ENCODE measurements around the gene EAF1. TPM values are rescaled to one million over a fixed set of nuclear protein-coding genes. Genes with fewer than 3 reads are reported as not detected.
"Not testable (repeated sequence)": the region's sequence is repeated elsewhere in the genome, so short reads cannot be mapped to it uniquely, and the experiment has no call there.

EAF1 gene
- total RNA-seq = 10 to 100 TPM; 15.3 to 16.7 TPM
- long read RNA-seq, donor 1, full-length matches to known transcripts = 1 of 1 reads
- long read RNA-seq, donor 1, partial matches to known transcripts = 0 of 1 reads
- long read RNA-seq, donor 1, other reads (novel, unspliced or antisense) = 0 of 1 reads
- long read RNA-seq, donor 2, full-length matches to known transcripts = 2 of 8 reads
- long read RNA-seq, donor 2, partial matches to known transcripts = 1 of 8 reads
- long read RNA-seq, donor 2, other reads (novel, unspliced or antisense) = 5 of 8 reads

GRCh38 chr3:15427182-15427880 lies at the start of gene EAF1, which contains the start of gene METTL6:
Gene EAF1, plus strand, starts transcription at chr3:15427598. Its CDS starts 182 bp downstream, at chr3:15427780.
Gene METTL6, minus strand, starts transcription at chr3:15427544. Its CDS starts 1,033 bp downstream, at chr3:15426511.
- peak; percentile 95 for DNase-seq (ENCODE audit: low spot score)
- intact Hi-C loops (cut with DNase I) = no loop called here

GRCh38 chr3:15377961-15378791 lies 49.2 kb upstream of the EAF1 start:
- peak; percentile 98 for DNase-seq (ENCODE audit: low spot score)
- intact Hi-C loops (cut with DNase I) = loop anchor here (2.0 to 5.0 kb wide), 3 partner anchors 41 to 111 kb away; no protein-coding TSS in a partner anchor

GRCh38 chr3:15380980-15381890 lies 46.2 kb upstream of the EAF1 start:
- intact Hi-C loops (cut with DNase I) = no loop called here
- no peak for DNase-seq (ENCODE audit: low spot score)

GRCh38 chr3:15382405-15382923 lies 44.9 kb upstream of the EAF1 start:
- intact Hi-C loops (cut with DNase I) = no loop called here
- no peak for DNase-seq (ENCODE audit: low spot score)

GRCh38 chr3:15384510-15385237 lies 42.7 kb upstream of the EAF1 start:
- DNase-seq (ENCODE audit: low spot score) = no peak
- intact Hi-C loops (cut with DNase I) = no loop called here

- DNase-seq (ENCODE audit: low spot score); intact Hi-C loops (cut with DNase I): not testable (repeated sequence)
Observed at GRCh38 chr3:15385238-15385695, 42.1 kb upstream of the EAF1 start.

- intact Hi-C loops (cut with DNase I) = no loop called here
- DNase-seq (ENCODE audit: low spot score) = no peak
Observed at GRCh38 chr3:15385901-15386653, 41.3 kb upstream of the EAF1 start.

- intact Hi-C loops (cut with DNase I); DNase-seq (ENCODE audit: low spot score): not testable (repeated sequence)
Observed at GRCh38 chr3:15386654-15386955, 40.8 kb upstream of the EAF1 start.

- DNase-seq (ENCODE audit: low spot score) = no peak
Observed at GRCh38 chr3:15387171-15387581, 40.2 kb upstream of the EAF1 start.

GRCh38 chr3:15387735-15388134 lies 39.7 kb upstream of the EAF1 start:
- no peak for DNase-seq (ENCODE audit: low spot score)
- intact Hi-C loops (cut with DNase I) = no loop called here

More at GRCh38 chr3:15387171-15387581, 40.2 kb upstream of the EAF1 start:
- intact Hi-C loops (cut with DNase I) = no loop called here

GRCh38 chr3:15388335-15388734 lies 39.1 kb upstream of the EAF1 start:
- DNase-seq (ENCODE audit: low spot score); intact Hi-C loops (cut with DNase I): not testable (repeated sequence)

GRCh38 chr3:15390460-15390859 lies 36.9 kb upstream of the EAF1 start:
- intact Hi-C loops (cut with DNase I) = no loop called here
- no peak for DNase-seq (ENCODE audit: low spot score)

GRCh38 chr3:15391007-15391406 lies 36.4 kb upstream of the EAF1 start:
- intact Hi-C loops (cut with DNase I) = no loop called here
- DNase-seq (ENCODE audit: low spot score) = no peak

GRCh38 chr3:15393252-15393651 lies 34.1 kb upstream of the EAF1 start:
- intact Hi-C loops (cut with DNase I); DNase-seq (ENCODE audit: low spot score): not testable (repeated sequence)

- DNase-seq (ENCODE audit: low spot score); intact Hi-C loops (cut with DNase I): not testable (repeated sequence)
Observed at GRCh38 chr3:15398731-15399133, 28.7 kb upstream of the EAF1 start.

- DNase-seq (ENCODE audit: low spot score) = no peak
- intact Hi-C loops (cut with DNase I) = loop anchor here (5.0 to 10.0 kb wide), 2 partner anchors 133 to 195 kb away; partner anchors contain the start of gene CAPN7 (in 1 of the 2)
Observed at GRCh38 chr3:15399970-15400369, 27.4 kb upstream of the EAF1 start.

- DNase-seq (ENCODE audit: low spot score) = no peak
- intact Hi-C loops (cut with DNase I) = loop anchor here (5.0 to 10.0 kb wide), 2 partner anchors 135 to 197 kb away; partner anchors contain the start of gene CAPN7 (in 1 of the 2)
Observed at GRCh38 chr3:15401936-15402335, 25.5 kb upstream of the EAF1 start.

Data from posterior vena cava (tissue), 2 donors.